HG03103 (cell line): ENCODE results near the gene ZNF609.
"Not testable (repeated sequence)": the region's sequence is repeated elsewhere in the genome, so short reads cannot be mapped to it uniquely, and the experiment has no call there.

Experiments used
- ATAC-seq: cut with Tn5 transposase; IDR thresholded peaks from one replicate; pipeline ENCODE4 v1.9.1; 2021; ENCODE audit warnings: low read depth; ENCODE audit not compliant: unreplicated experiment

The ZNF609 gene

GRCh38 chr15:64456634-64457108 lies 3.7 kb upstream of the ZNF609 start:
- ATAC-seq: no peak

- ATAC-seq: no peak
These were observed 1.2 kb upstream of the ZNF609 start for GRCh38 chr15:64459066-64459781.

GRCh38 chr15:64460724-64461720 lies 644 bp downstream of the ZNF609 start:
- no peak for ATAC-seq

GRCh38 chr15:64461721-64462162 lies 1.4 kb downstream of the ZNF609 start:
- ATAC-seq: no peak

- no peak for ATAC-seq
These were observed 2.1 kb downstream of the ZNF609 start for GRCh38 chr15:64462492-64462891.

GRCh38 chr15:64464276-64465005 lies 4.1 kb downstream of the ZNF609 start:
- no peak for ATAC-seq

GRCh38 chr15:64466408-64467141 lies 6.2 kb downstream of the ZNF609 start:
- no peak for ATAC-seq

GRCh38 chr15:64472161-64472560 lies 11.8 kb downstream of the ZNF609 start:
- no peak for ATAC-seq

GRCh38 chr15:64474846-64475245 lies 14.5 kb downstream of the ZNF609 start:
- no peak for ATAC-seq

GRCh38 chr15:64476550-64476949 lies 16.2 kb downstream of the ZNF609 start:
- no peak for ATAC-seq

- no peak for ATAC-seq
These were observed 18.5 kb downstream of the ZNF609 start for GRCh38 chr15:64478863-64479262.

- no peak for ATAC-seq
These were observed 20.5 kb downstream of the ZNF609 start for GRCh38 chr15:64480891-64481290.

- no peak for ATAC-seq
These were observed 23.4 kb downstream of the ZNF609 start for GRCh38 chr15:64483749-64484148.

- no peak for ATAC-seq
These were observed 25.4 kb downstream of the ZNF609 start for GRCh38 chr15:64485796-64486195.

- ATAC-seq: no peak
These were observed 30.4 kb downstream of the ZNF609 start for GRCh38 chr15:64490598-64491259.

GRCh38 chr15:64493641-64494040 lies 33.3 kb downstream of the ZNF609 start:
- no peak for ATAC-seq

GRCh38 chr15:64495968-64496367 lies 35.6 kb downstream of the ZNF609 start:
- not testable (repeated sequence) for ATAC-seq

- ATAC-seq: no peak
These were observed 40.5 kb downstream of the ZNF609 start for GRCh38 chr15:64500695-64501395.

- no peak for ATAC-seq
These were observed 41.0 kb downstream of the ZNF609 start for GRCh38 chr15:64501396-64501715.
